ENCODE measurements around the gene CD209. TPM values are rescaled to one million over a fixed set of nuclear protein-coding genes. Genes with fewer than 3 reads are reported as not detected.

Gene CD209
- total and polyA plus RNA-seq, 7 donors: 1.4 to 12.3 (median 5.4) TPM

DNA sequence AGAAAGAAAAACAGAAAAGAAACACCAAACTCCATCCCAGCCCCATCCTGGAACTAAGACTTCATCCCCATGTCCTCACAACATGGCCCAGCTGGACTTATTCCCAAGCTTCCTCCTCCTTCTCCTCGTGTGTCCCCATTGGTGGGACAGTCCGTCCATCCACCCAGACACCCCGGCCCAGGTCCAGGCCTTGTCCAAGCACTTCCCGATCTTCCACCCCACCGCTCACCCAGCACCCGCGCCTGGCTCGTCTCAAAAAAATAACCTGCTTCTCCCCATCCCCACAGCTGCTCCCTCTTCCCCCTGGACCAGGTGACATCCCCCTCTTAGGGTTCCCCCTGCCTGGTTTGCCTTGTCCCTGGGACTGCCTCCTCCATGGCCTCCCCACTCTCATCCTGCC lies 44.0 kb downstream of the CD209 start:
- DNase-seq: no peak
- Histone ChIP-seq H3K36me3 (no peaks in the 10 kb centered on the region), H3K4me1 (no peaks in the 10 kb centered on the region), H3K27me3 (peaks cover 1 to 43% (median 21%) of the 10 kb centered on the region in 3 donors), H3K27ac (no peak overlapping the region), H3K4me3 (no peak overlapping the region), H3K9me3 (no peaks in the 10 kb centered on the region)
- intact Hi-C loops (cut with DNase I): no loop called here
- TF ChIP-seq POLR2AphosphoS5 (IDR thresholded peaks at IDR 0.05): no peak
- no peak for TF ChIP-seq CTCF (IDR thresholded peaks at IDR 0.05)
- no peak for TF ChIP-seq EP300 (IDR thresholded peaks at IDR 0.05)
- no peak for TF ChIP-seq POLR2A (IDR thresholded peaks at IDR 0.05)
- WGBS, 2 donors: 68 to 76% methylated on average over 8 of the region's 8 CpGs

DNA sequence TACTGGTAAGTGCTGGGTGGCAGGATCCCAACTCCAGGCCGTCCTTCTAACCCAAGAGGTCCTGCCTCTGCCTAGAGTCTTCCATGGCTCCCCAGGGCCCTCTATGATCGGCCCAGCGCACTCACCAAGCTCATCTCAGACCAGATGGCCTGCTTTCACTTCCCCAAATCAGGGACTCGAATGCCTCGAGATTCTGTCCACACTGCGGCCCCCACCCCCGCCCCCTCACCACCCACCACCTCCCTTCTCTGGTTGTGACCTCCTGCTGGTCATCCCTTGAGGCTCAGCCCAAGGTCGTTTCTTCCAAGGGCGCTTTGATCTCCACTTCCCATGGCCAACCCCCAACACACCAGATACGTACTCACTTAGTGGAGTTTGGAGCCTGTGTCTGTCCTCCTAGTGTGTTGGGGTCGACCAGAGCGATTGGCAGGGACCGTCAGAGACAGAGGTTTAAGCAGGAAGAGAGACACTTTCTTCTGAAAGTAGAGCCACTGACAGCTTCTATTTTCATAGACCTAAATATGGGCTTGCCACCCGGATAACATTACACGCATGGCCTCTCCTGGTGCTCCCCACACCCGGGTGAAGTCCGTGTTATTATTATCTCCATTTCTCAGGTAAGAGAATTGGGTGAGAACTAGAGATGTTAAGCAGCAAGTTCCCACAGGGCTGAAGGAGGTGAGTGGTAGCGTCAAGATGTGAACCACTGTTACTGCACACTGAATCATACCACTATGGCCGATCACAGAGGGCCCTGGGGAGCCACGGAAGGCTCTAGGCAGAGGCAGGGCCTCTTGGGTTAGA lies 45.5 kb downstream of the CD209 start, which contains the start of gene FCER2:
Gene FCER2 (minus strand): TSS at position 478 of the 804 bp plus-strand sequence. CDS start 2,371 bp downstream, outside the sequence.
- no peak within 1 kb of the TSS for H3K4me3 ChIP-seq

DNA sequence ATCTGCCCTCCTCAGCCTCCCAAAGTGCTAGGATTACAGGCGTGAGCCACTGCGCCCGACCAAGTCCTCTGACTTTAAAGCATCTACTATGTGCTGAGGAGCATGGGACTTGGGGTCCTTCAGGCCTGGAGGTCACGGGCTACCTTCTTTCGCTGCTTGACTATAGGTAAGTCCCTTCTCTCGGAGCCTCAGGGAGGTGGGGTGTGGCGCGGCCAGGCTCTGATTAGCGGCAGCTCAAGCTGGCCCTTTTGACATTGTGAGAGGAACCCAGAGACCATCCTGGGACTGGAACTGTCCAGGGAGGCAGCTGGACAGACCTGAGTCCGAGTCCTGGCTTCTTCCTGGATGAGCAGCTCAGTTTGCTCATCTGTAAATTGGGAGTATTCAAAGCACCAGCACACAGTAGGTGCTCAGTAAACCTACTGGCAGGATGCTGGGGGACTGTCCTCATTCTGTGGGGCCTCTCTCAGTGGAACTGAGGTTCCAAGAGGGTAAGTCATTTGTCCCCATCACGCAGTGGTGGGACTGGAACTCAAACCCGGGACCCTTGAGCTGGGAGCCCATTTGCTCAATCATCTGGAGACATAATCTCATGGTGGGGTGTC lies 46.2 kb downstream of the CD209 start:
- TF ChIP-seq POLR2A (IDR thresholded peaks at IDR 0.05) (no peak), CTCF (IDR thresholded peaks at IDR 0.05) (no peak), EP300 (IDR thresholded peaks at IDR 0.05) (no peak), POLR2AphosphoS5 (IDR thresholded peaks at IDR 0.05) (no peak)
- intact Hi-C loops (cut with DNase I): no loop called here
- WGBS, 2 donors: 89 to 92% methylated on average over 12 of the region's 12 CpGs

More for the DNA sequence above, 45.5 kb downstream of the CD209 start, which contains the start of gene FCER2:
- no peaks in the 10 kb centered on the region for H3K36me3 ChIP-seq
- intact Hi-C loops (cut with DNase I): no loop called here
- WGBS, 2 donors: 52 to 55% methylated on average over 20 of the region's 20 CpGs
- TF ChIP-seq POLR2AphosphoS5 (IDR thresholded peaks at IDR 0.05) (no peak), CTCF (IDR thresholded peaks at IDR 0.05) (no peak), POLR2A (IDR thresholded peaks at IDR 0.05) (no peak), EP300 (IDR thresholded peaks at IDR 0.05) (no peak)
- H3K27ac ChIP-seq: no peak within 1 kb of the TSS
- H3K27me3 ChIP-seq: peaks cover 5 to 57% (median 35%) of the 10 kb centered on the region in 3 donors
- no peak for DNase-seq
- no peaks in the 10 kb centered on the region for H3K9me3 ChIP-seq
- no peaks in the 10 kb centered on the region for H3K4me1 ChIP-seq

GRCh38 chr19:7699417-7700401 lies 47.6 kb downstream of the CD209 start:
- no peaks in the 10 kb centered on the region for H3K9me3 ChIP-seq
- 54 to 57% methylated on average over 15 of the region's 15 CpGs for WGBS, 2 donors
- no peak for DNase-seq
- no peaks in the 10 kb centered on the region for H3K36me3 ChIP-seq
- intact Hi-C loops (cut with DNase I): no loop called here
- H3K4me3 ChIP-seq: no peak overlapping the region
- H3K27ac ChIP-seq: no peak overlapping the region
- H3K27me3 ChIP-seq: peaks cover 5 to 64% (median 35%) of the 10 kb centered on the region in 3 donors
- TF ChIP-seq POLR2AphosphoS5 (IDR thresholded peaks at IDR 0.05): no peak
- TF ChIP-seq EP300 (IDR thresholded peaks at IDR 0.05): no peak
- TF ChIP-seq CTCF (IDR thresholded peaks at IDR 0.05): no peak
- TF ChIP-seq POLR2A (IDR thresholded peaks at IDR 0.05): no peak
- no peaks in the 10 kb centered on the region for H3K4me1 ChIP-seq

More for the DNA sequence above, 46.2 kb downstream of the CD209 start:
- Histone ChIP-seq H3K4me1 (no peaks in the 10 kb centered on the region), H3K36me3 (no peaks in the 10 kb centered on the region), H3K4me3 (no peak overlapping the region), H3K9me3 (no peaks in the 10 kb centered on the region), H3K27me3 (peaks cover 5 to 62% (median 35%) of the 10 kb centered on the region in 3 donors), H3K27ac (no peak overlapping the region)
- no peak for DNase-seq

Measured in sigmoid colon (tissue), 7 donors.